Measurements from ENCODE around the gene FOXN3.

The FOXN3 gene

GRCh38 chr14:89187501-89187900, 229.5 kb downstream of the FOXN3 start:
- DNase-seq, result no peak

- no peak for DNase-seq
These were observed 230.1 kb downstream of the FOXN3 start for GRCh38 chr14:89186856-89187376.

GRCh38 chr14:89185919-89186855, 230.8 kb downstream of the FOXN3 start:
- DNase-seq, result no peak

- no peak for DNase-seq
These were observed 232.1 kb downstream of the FOXN3 start for GRCh38 chr14:89184952-89185351.

- DNase-seq, result no peak
These were observed 234.7 kb downstream of the FOXN3 start for GRCh38 chr14:89182326-89182725.

GRCh38 chr14:89180546-89180945, 236.5 kb downstream of the FOXN3 start:
- DNase-seq, result no peak

- DNase-seq, result no peak
These were observed 237.1 kb downstream of the FOXN3 start for GRCh38 chr14:89179891-89180404.

GRCh38 chr14:89178800-89179535, 238.1 kb downstream of the FOXN3 start:
- DNase-seq, result no peak

GRCh38 chr14:89178376-89178775, 238.7 kb downstream of the FOXN3 start:
- DNase-seq, result no peak

DNA sequence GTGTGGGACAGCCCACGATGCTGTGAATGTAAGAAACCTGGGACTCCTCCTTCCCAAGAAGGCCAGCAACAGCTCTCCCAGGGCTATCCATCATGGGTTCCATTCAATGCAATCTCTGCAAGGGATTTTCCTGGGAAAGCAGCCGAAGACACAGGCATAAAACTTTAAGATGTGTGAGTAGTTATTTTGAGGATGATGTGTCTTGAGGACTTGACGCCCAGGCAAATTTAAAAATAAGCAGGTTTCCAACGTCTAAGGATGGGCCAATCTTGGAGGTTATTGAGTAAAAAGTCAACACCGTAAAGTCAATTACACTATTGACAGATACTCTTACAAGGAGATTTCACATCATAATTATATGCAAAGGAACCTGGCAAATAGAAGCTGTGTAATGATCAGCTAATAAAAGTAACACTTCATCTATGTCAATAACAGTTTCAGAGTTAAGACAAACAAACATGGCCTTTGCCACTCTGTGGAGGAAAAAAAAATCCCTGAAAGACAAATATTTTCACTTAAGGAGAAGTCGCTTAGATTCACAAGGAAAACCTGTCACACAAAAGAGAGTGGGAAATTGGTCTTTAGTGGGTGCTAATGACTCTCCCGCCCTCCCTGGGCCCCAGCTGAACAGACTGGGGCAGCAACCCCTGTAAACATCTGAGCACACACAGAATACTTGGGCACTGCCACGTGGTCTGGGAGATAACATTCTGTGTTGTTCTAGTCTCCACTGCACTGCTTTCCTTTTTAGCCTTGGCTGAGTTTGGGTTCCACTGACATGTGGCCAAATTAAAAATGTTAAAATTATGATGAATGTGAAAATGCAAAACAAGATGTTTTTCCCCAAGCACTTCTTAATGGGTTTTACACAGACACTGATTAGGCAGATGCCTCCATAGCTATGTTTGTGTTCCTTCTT, 240.9 kb downstream of the FOXN3 start:
- no peak for DNase-seq

DNA sequence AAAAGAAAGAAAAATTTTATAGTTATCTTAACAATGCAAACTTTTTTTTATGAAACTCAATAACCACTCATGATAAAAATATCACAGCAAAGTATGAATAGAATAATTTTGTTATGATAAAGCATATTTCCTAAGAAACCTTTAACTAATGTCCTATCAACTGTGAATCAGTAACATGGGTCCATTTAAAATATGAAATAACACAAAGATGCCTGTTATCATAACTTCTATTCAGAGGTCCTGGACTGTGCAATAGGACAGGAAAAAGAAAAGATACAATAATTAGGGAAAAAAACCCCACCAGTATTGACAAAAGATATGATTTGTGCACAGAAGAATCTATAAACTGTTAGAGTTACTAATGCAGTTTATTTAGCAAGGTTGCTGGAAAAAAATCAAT, 245.4 kb downstream of the FOXN3 start:
- no peak for DNase-seq

DNA sequence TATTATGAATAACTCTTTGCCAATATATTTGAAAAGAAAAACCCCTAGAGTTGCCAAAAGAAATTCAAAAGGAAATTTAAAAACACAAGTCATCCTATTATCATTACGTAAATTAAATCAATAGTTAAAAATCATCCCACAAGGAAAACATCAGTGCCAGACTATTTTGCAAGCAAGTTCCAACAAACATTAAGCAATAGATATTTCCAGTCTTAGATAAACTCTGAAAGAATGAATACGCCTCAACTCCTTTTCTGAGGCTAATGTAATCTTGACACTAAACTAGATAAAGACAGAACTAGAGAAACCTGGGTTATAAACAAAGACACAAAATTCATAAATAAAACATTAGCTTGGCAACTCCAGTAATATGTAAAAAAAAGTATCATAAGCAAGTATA, 245.9 kb downstream of the FOXN3 start:
- DNase-seq, result no peak

DNA sequence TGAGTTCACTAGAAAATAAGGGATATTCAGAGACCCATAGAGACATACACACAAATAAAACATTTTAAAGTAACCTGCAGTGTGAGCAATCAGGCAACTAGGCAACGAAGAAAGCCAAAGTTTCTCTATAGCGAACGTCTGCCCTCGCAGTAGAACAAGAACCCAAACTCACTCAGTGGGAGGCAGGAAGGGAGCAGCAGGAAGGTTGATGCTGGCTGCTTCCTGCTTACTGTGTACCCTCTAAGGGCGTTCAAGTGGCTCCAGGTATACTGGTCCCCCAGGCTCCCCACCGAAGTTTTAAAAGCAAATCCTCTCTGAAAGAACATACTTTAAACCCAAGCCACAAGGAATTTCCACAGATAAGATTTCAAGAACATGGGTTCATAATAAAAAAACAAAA, 249.3 kb downstream of the FOXN3 start:
- DNase-seq, result no peak

- DNase-seq, result no peak
These were observed 250.4 kb downstream of the FOXN3 start for GRCh38 chr14:89166633-89167032.

DNA sequence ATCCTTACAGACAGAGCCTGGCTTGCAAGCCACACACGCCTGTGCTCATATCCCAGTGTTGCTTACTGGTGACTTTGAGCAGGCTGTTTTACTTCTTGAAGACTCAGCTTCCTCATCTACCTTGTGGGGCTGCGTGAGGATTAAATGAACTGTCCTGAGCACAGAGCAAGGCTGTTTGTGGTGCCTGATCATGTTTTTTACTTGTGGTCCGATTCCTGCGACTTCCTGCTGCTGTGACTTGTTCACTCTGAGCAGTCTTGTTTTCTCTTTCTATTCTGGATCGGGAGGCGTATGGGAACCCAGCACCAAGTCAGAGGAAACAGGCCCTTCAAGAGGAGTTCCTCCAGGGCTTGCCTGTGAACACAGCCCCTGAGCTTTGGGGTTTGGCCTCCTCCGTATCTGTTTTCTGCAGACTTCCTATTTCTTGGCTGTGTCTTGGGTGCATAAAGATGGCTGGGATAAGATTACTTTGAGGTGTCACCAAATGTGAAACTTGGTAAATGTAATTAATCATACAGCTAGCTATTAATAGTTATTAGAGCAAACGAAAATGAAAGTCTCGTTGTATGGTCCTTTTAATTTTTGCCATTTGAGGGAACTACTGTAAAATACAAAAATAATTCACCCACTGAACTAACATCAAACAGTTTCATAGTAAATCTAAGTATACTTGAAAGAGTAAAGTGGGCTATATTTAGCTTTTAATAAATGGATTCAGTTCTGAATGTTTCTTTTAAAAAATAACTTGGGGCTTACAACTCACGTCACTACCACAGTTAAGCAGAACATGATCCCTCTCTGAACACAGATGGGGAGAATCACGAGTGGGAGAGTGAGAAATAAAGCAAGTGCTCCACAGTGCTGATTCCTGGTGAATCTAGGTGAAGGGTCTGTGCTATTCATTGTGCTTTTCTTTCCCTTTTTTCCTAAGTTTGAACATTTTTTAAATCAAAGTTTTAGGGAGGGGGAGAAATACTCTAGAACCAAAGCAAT, 251.5 kb downstream of the FOXN3 start:
- no peak for DNase-seq

DNA sequence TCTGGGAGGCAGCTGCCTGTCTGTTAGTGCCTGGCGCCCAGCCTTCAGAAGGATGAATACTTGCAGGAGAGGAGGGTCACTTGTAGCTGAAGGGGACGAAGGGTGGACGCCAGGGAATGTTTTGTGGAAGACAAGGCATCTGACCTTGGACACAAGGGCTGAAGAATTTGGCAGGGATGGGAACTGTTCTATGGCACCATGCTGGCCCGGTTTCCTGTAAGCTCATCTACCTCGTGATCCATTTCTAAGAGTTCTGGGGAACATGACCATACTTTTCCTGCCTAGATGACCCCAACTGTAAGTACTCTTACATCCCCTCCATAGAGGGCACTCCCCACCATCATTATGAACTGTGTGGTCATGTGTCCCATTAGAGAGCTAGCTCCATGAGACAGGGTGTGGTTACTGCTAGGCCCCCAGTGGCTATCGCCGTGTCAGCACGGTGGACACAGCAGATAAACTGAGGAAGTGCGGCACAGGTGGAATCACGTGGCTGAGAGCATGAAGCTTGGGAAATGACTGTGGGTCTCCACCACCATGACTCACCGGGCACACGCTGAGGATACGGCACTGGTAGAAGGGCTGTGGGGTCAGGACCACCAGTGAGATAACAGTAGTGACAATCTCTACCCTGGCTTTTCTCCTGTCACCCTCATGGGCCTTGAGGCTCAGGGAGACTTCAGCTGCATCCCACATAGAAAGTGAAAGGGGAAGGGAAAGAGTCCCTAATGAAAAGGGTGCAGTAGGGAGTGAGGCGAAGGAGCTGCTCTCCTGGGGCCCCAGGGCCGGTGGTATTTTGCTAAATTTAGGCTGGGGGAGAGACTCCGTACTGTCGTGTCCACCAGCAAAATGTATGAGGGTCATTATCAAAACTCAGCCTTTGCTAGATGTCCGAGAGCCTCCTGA, 252.6 kb downstream of the FOXN3 start:
- DNase-seq, result no peak

- DNase-seq, result no peak
These were observed 253.9 kb downstream of the FOXN3 start for GRCh38 chr14:89163031-89163636.

GRCh38 chr14:89162586-89162985, 254.4 kb downstream of the FOXN3 start:
- DNase-seq, result no peak

- no peak for DNase-seq
These were observed 256.6 kb downstream of the FOXN3 start for GRCh38 chr14:89160437-89160836.

DNA sequence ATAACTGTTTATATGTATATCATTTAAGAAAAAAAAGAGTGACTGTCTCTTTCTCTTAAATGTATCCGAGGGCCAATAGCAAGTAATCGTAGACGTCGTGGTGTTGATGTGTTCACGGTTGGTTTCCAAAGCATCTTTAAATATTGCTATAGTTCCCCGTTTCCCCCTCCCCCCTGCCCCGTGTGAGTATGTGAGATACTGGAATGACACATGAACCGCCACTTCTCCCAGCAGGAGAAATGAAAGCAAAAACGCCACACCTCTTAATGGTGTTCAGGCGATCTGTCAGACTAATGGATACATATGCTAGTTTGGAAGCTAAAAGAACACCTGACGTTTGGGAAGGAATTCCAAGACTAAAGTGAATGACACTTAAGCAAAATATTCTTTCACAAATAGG, 258.3 kb downstream of the FOXN3 start:
- DNase-seq, result no peak
